ENCODE data around the gene TP53RK. TPM values are rescaled to one million over a fixed set of nuclear protein-coding genes. Genes with fewer than 3 reads are reported as not detected.

TP53RK gene
- total RNA-seq, 4 donors from 2014 or later, result 15.0 to 27.0 (median 25.8) TPM

GRCh38 chr20:46701556-46701955 is 12.3 kb upstream of the TP53RK start:
- no peak for DNase-seq (ENCODE audit: low spot score in 2 of 2)
- Histone ChIP-seq H3K36me3 (no peaks in the 10 kb centered on the region), H3K27me3 (no peaks in the 10 kb centered on the region), H3K9me3 (no peaks in the 10 kb centered on the region), H3K4me1 (peaks cover 3% of the 10 kb centered on the region), H3K4me3 (no peak overlapping the region), H3K27ac (no peak overlapping the region)
- WGBS, result 58% methylated on average over 4 of the region's 4 CpGs
- TF ChIP-seq EP300 (IDR thresholded peaks at IDR 0.05) (no peak), POLR2AphosphoS5 (IDR thresholded peaks at IDR 0.05) (no peak), POLR2A (IDR thresholded peaks at IDR 0.05) (no peak)
- TF ChIP-seq, protein P1, sequence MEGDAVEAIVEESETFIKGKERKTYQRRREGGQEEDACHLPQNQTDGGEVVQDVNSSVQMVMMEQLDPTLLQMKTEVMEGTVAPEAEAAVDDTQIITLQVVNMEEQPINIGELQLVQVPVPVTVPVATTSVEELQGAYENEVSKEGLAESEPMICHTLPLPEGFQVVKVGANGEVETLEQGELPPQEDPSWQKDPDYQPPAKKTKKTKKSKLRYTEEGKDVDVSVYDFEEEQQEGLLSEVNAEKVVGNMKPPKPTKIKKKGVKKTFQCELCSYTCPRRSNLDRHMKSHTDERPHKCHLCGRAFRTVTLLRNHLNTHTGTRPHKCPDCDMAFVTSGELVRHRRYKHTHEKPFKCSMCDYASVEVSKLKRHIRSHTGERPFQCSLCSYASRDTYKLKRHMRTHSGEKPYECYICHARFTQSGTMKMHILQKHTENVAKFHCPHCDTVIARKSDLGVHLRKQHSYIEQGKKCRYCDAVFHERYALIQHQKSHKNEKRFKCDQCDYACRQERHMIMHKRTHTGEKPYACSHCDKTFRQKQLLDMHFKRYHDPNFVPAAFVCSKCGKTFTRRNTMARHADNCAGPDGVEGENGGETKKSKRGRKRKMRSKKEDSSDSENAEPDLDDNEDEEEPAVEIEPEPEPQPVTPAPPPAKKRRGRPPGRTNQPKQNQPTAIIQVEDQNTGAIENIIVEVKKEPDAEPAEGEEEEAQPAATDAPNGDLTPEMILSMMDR (IDR thresholded peaks at IDR 0.05), result no peak

DNA sequence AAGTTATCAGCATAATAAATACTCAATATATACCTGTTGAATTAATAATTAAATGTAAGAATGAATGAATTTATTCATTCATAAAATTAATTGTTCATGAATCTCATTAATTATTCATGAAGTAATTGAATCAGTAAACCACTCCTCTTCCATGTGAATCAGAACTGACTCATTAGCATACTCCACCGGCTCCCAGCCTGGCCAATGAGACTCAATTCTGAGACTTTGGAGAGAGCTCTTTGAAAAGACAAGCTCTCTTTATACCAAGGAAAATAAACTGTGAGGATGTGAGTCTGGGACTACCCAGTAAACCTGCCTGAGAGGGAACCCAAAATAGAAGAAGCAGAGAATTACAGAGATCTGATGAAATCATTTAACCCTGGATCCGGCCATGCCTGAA is 11.8 kb upstream of the TP53RK start:
- Histone ChIP-seq H3K36me3 (no peaks in the 10 kb centered on the region), H3K27ac (no peak overlapping the region), H3K4me3 (no peak overlapping the region), H3K4me1 (peaks cover 3% of the 10 kb centered on the region), H3K9me3 (no peaks in the 10 kb centered on the region), H3K27me3 (no peaks in the 10 kb centered on the region)
- TF ChIP-seq, protein P1 (IDR thresholded peaks at IDR 0.05), result no peak
- TF ChIP-seq POLR2A (IDR thresholded peaks at IDR 0.05), result no peak
- TF ChIP-seq POLR2AphosphoS5 (IDR thresholded peaks at IDR 0.05), result no peak
- TF ChIP-seq EP300 (IDR thresholded peaks at IDR 0.05), result no peak
- no peak for DNase-seq (ENCODE audit: low spot score in 2 of 2)
- 55% methylated on average over 2 of the region's 2 CpGs for WGBS

DNA sequence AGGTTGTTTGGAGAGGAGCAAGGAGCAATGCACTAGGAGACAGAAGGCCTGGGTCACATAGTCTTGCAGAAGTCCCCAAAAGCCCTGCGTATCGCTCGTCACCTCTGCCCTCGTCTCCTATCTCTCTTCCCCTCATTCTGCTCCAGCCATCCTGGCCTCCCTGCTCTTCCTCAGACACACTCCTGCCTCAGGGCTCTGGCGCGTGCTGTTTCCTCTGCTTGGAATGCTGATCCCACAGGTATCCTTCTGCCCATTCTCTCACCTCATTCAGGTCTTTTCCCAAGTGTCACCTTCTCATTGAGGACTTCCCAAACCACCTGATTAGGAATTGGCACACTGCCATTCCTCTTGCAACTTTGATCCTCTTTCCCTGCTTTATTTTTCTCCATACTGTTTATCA is 11.2 kb upstream of the TP53RK start:
- H3K27ac ChIP-seq, result no peak overlapping the region
- TF ChIP-seq POLR2AphosphoS5 (IDR thresholded peaks at IDR 0.05), result no peak
- TF ChIP-seq, protein P1 (IDR thresholded peaks at IDR 0.05), result no peak
- no peak for TF ChIP-seq EP300 (IDR thresholded peaks at IDR 0.05)
- TF ChIP-seq POLR2A (IDR thresholded peaks at IDR 0.05), result no peak
- WGBS, result 78% methylated on average over 6 of the region's 6 CpGs
- H3K36me3 ChIP-seq, result no peaks in the 10 kb centered on the region
- H3K27me3 ChIP-seq, result no peaks in the 10 kb centered on the region
- H3K9me3 ChIP-seq, result no peaks in the 10 kb centered on the region
- no peak for DNase-seq (ENCODE audit: low spot score in 2 of 2)
- H3K4me3 ChIP-seq, result no peak overlapping the region
- peaks cover 3% of the 10 kb centered on the region for H3K4me1 ChIP-seq

GRCh38 chr20:46699651-46700359 is 10.6 kb upstream of the TP53RK start:
- TF ChIP-seq EP300 (IDR thresholded peaks at IDR 0.05), result no peak
- TF ChIP-seq POLR2A (IDR thresholded peaks at IDR 0.05), result no peak
- TF ChIP-seq, protein P1 (IDR thresholded peaks at IDR 0.05), result peak in 1 of 2 donors; percentile 38
- no peak for DNase-seq (ENCODE audit: low spot score in 2 of 2)
- Histone ChIP-seq H3K36me3 (no peaks in the 10 kb centered on the region), H3K27ac (no peak overlapping the region), H3K9me3 (no peaks in the 10 kb centered on the region), H3K4me1 (no peaks in the 10 kb centered on the region), H3K27me3 (no peaks in the 10 kb centered on the region), H3K4me3 (no peak overlapping the region)
- 63% methylated on average over 12 of the region's 12 CpGs for WGBS

- WGBS, result 88% methylated on average over 2 of the region's 2 CpGs
- no peak overlapping the region for H3K4me3 ChIP-seq
- no peak for DNase-seq (ENCODE audit: low spot score in 2 of 2)
- no peaks in the 10 kb centered on the region for H3K9me3 ChIP-seq
- no peak for TF ChIP-seq EP300 (IDR thresholded peaks at IDR 0.05)
- TF ChIP-seq, protein P1 (IDR thresholded peaks at IDR 0.05), result no peak
- TF ChIP-seq POLR2AphosphoS5 (IDR thresholded peaks at IDR 0.05), result no peak
- no peak for TF ChIP-seq POLR2A (IDR thresholded peaks at IDR 0.05)
- no peaks in the 10 kb centered on the region for H3K36me3 ChIP-seq
- H3K4me1 ChIP-seq, result no peaks in the 10 kb centered on the region
- H3K27me3 ChIP-seq, result no peaks in the 10 kb centered on the region
- H3K27ac ChIP-seq, result no peak overlapping the region
Measured at GRCh38 chr20:46698788-46699187, 9.5 kb upstream of the TP53RK start.

Data from suprapubic skin (tissue), 4 donors.